NCI-H1436 (cell line): ENCODE data around the gene ALDH3A1.

Source experiments
- DNase-seq: peaks from one replicate; lab custom pipeline; 2025; lab: John Stamatoyannopoulos, UW

Gene ALDH3A1

GRCh38 chr17:19741832-19742457 lies 6.2 kb downstream of the ALDH3A1 start:
- no peak for DNase-seq

GRCh38 chr17:19740933-19741332 lies 7.2 kb downstream of the ALDH3A1 start:
- DNase-seq, result no peak

GRCh38 chr17:19739241-19740201 lies 8.6 kb downstream of the ALDH3A1 start:
- no peak for DNase-seq

DNA sequence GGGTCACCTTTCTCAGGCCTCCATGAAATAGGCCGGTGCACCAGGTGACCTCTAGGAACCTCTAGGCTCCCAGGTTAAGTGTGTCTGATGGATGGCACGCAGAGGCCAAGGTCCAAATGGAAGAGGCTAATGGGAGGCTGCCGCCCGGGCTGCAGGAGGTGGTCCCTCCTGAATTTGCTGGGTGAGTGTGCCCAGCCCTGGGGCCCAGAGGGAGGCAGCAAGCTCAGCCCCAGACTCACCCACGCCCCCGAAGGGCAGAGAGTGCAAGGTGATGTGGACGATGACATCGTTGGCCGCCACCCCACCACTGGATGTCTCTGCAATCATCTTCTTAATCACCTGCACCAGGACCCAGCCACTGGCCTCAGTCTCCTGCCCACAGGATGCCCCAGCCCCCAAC lies 9.3 kb downstream of the ALDH3A1 start:
- no peak for DNase-seq

DNA sequence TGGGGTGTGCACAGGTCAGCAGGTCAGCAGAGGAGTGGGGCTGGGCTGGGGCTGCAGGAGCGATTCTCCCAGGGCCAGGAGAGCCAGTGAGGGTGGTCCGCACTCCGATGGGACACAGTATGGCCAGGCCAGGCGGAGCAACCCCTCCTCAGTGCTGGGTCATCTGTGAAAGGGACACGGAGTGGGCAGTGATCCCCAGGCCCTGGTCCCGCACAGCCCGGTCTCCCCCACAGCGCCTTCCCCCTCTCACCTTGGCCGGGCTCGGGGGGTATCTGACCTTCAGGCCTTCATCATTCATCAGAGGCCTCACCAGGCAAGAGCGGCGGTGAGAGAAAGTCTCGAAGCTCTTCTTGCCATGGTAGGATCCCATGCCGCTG lies 10.0 kb downstream of the ALDH3A1 start:
- no peak for DNase-seq

- no peak for DNase-seq
Measured at GRCh38 chr17:19737305-19738072, 10.6 kb downstream of the ALDH3A1 start.

GRCh38 chr17:19736071-19736470 lies 12.0 kb downstream of the ALDH3A1 start:
- no peak for DNase-seq

DNA sequence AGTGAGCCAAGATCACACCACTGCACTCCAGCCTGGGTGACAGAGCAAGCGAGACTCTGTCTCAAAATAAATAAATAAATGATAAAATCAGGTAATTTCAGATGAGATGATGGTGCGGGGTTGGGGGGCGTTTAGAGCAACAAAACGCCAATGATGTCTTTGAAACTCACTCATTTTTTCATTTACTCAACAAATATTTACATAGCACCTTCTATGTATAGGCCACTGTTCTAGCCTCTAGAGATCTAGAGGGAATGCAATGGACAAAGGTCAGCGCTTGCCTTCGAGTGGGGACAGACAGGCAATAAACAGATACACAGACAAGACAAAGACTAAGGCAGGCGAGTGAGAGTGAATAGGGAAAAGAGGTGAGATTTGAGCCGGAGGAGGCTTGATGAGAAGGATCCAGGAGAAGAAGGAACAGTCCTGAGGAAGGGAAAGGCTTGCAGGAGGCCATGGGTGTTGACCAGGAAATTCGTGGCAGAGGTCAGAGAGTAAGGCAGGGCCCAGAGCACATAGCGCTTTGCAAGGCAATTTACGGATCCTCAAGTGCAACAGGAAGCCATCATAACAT lies 14.1 kb downstream of the ALDH3A1 start:
- no peak for DNase-seq

DNA sequence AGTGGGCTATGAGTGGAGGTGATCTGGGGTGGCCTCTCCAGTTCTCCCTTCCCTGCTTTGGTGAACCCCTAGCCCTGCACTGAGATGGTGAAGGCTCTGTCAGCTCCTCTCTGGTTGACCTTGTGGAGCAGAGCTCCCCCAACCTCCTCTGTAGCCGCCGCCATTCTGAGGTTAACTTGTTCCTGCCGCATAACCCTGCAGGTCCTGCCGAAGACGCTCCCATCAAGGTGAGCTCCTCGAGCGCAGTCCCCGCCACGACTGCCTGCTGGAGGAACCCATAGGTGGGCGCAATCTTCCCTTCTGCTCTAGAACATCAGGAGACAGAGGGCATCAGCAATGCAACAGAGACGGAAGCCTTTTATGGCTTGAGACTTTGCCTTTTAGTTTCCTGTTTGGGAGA lies 16.5 kb downstream of the ALDH3A1 start:
- no peak for DNase-seq

GRCh38 chr17:19730843-19731242 lies 17.3 kb downstream of the ALDH3A1 start:
- DNase-seq, result no peak

DNA sequence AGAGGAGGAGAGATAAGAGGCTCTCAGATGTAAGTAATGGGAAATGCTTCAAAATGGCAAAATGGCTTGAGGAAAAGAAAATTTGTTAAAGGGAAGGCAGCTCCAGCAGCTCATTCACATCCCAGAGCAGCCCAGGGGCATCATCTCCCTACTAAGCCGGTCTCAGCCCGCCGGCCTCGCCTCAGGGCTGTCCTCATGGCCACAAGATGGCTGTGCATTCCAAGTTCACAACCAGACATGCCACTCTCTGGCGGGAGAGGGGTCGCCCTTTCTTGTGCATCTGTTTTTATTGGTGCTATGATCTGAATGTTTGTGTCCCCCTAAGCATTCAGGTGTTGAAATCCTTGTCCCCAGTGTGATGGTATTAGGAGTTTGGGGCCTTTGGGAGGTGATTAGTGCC lies 18.2 kb downstream of the ALDH3A1 start:
- DNase-seq, result no peak

DNA sequence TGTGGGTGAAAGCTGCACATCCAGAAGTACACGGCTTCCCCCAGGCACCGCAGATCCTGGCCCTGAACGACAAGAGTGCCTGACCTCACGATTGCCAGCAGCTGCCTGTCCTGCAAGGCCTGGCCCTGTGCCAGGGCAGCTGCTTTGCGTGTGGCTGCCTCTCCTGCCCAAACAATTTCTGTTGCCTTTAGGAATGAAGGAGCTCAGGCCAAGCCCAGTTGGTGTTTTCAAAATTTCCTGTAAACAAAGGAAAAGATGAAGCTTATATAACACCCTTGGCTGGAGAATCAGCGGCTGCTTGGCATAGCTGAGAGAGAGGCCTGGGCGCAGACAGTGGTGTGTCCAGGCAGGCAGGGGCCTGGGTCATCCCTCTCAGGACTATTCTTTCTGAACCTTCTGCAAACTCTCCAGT lies 20.0 kb downstream of the ALDH3A1 start:
- peak; percentile 75 for DNase-seq

DNA sequence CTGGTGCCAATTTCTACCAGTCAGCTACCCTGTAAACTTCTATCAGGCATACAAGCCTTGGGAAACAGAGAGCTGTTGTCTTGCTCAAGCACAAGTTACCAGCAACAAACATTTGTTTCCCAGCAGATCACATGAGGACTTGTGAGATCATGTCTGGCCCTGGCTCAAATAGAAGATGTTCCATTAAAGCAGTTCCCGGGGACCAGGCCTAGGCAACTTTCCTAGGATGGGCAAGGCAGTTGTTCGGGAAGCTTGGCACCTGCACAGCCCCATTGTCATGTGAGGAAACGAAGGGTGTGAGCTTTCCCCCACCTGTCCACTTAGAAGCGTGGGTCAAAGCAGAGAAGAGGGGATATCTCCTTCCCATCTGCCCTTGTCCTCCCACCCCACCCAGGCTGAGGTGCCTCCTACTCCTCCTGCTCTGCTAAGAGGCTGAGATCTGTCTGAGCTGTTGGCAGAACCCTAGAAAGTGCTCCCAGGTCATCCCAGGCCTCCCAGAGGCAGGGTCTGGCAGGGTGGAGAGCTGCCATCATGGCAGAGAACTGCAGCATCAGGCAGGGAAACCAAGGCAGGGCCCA lies 20.5 kb downstream of the ALDH3A1 start:
- DNase-seq, result no peak

GRCh38 chr17:19726631-19727376 lies 21.3 kb downstream of the ALDH3A1 start:
- no peak for DNase-seq

GRCh38 chr17:19725486-19725885 lies 22.6 kb downstream of the ALDH3A1 start:
- DNase-seq, result no peak

DNA sequence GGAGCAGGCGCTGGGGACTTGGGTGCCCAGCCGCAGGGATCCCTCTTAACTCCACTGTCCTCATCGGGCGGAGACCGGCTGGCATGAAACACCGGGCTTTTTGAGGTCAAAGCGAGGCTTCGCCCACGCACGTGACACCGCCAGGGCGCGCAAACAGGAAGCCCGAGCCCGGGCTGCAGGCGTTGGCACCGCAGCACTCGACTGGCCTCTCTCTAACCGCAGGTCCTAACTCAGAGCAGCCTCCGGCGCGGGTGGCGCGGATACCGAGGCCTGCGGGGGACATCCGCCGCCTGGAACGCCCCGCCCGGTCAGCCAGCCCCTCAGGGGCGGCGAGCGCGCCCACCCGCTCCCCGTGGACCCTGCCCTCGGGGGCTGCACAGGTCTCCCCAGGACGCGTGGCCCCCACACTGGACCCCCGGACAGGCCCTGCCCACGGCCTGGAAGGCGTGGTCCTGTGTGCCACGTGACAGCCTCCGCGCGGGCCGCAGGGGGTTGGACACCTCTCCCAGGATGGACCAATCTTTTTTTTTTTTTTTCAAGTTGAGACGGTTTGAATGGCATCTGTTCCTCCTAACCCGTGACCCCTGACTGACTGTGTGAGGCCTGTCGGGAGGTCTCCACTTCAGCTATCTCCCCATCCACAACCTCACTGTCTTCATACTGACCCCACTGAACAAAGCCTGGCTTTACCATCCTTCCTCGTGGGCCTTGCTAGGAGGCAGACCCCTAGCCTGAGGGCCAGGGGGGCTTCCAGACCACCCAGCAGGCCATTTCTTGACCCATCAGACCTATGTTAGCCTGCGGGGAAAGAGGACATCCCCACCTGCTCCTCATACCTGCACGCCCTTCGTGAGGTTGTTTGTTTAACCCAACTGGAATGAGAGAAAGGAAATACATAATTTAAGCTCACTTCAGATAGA lies 23.3 kb downstream of the ALDH3A1 start:
- no peak for DNase-seq

GRCh38 chr17:19723964-19724363 lies 24.1 kb downstream of the ALDH3A1 start:
- DNase-seq, result no peak

GRCh38 chr17:19720631-19721426 lies 27.3 kb downstream of the ALDH3A1 start:
- no peak for DNase-seq

GRCh38 chr17:19720210-19720475 lies 28.0 kb downstream of the ALDH3A1 start:
- DNase-seq, result no peak
